BE2C (cell line): ENCODE measurements around the gene ADCY10.
"Not testable (repeated sequence)": the region's sequence is repeated elsewhere in the genome, so short reads cannot be mapped to it uniquely, and the experiment has no call there.

ENCODE experiments used
- DNase-seq: peaks from one replicate; pipeline ENCODE4 v3.0.0-alpha.2; 2020
- H3K27me3 ChIP-seq: fragments of 250-450 bp; sonication (Bioruptor Pico); 2 replicates; pipeline ENCODE4 v1.5.1; 2020; ENCODE audit warnings: mild to moderate bottlenecking
- H3K36me3 ChIP-seq: fragments of 250-450 bp; sonication (Bioruptor Pico); 2 replicates; pipeline ENCODE4 v1.5.1; 2020; ENCODE audit warnings: mild to moderate bottlenecking
- H3K4me1 ChIP-seq: fragments of 250-450 bp; sonication (Bioruptor Pico); 2 replicates; pipeline ENCODE4 v1.5.1; 2020
- H3K4me3 ChIP-seq: 2 replicates; pipeline ENCODE4 v1.5.1; 2011; ENCODE audit warnings: low read depth, low read length
- H3K9me3 ChIP-seq: fragments of 250-450 bp; sonication (Bioruptor Pico); 2 replicates; pipeline ENCODE4 v1.5.1; 2020
- TF ChIP-seq, protein P1 (sequence below): IDR thresholded peaks from 2 replicates; pipeline ENCODE4 v1.5.1; 2012; ENCODE audit warnings: mild to moderate bottlenecking, low read depth, low read length

The ADCY10 gene

GRCh38 chr1:167904652-167905130 is 9.2 kb downstream of the ADCY10 start:
- no peaks in the 10 kb centered on the region for H3K4me1 ChIP-seq
- H3K4me3 ChIP-seq, result no peak overlapping the region
- DNase-seq, result no peak
- TF ChIP-seq, protein P1, sequence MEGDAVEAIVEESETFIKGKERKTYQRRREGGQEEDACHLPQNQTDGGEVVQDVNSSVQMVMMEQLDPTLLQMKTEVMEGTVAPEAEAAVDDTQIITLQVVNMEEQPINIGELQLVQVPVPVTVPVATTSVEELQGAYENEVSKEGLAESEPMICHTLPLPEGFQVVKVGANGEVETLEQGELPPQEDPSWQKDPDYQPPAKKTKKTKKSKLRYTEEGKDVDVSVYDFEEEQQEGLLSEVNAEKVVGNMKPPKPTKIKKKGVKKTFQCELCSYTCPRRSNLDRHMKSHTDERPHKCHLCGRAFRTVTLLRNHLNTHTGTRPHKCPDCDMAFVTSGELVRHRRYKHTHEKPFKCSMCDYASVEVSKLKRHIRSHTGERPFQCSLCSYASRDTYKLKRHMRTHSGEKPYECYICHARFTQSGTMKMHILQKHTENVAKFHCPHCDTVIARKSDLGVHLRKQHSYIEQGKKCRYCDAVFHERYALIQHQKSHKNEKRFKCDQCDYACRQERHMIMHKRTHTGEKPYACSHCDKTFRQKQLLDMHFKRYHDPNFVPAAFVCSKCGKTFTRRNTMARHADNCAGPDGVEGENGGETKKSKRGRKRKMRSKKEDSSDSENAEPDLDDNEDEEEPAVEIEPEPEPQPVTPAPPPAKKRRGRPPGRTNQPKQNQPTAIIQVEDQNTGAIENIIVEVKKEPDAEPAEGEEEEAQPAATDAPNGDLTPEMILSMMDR, result no peak
- no peaks in the 10 kb centered on the region for H3K9me3 ChIP-seq
- no peaks in the 10 kb centered on the region for H3K27me3 ChIP-seq
- no peaks in the 10 kb centered on the region for H3K36me3 ChIP-seq

DNA sequence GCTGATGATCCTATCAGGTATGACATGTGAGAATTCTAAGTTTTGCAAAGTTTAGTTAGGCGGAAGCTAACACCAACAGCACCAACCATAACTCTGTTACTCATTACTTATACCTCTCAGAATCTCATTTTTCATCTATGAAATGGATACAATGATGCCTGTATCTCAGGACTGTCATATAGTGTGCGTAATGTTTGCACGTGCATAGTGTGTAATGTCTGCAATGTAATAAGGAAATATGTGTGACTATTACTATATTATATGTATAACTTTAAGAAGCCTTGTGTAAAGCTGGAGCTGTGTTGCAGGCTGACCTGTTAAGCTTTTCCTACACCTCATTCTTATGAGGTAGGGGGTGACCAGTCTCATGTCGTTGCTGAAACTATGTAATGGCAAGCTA is 13.0 kb downstream of the ADCY10 start:
- Histone ChIP-seq H3K4me1 (no peaks in the 10 kb centered on the region), H3K4me3 (no peak overlapping the region), H3K27me3 (no peaks in the 10 kb centered on the region), H3K36me3 (no peaks in the 10 kb centered on the region), H3K9me3 (no peaks in the 10 kb centered on the region)
- TF ChIP-seq, protein P1, result no peak
- no peak for DNase-seq

DNA sequence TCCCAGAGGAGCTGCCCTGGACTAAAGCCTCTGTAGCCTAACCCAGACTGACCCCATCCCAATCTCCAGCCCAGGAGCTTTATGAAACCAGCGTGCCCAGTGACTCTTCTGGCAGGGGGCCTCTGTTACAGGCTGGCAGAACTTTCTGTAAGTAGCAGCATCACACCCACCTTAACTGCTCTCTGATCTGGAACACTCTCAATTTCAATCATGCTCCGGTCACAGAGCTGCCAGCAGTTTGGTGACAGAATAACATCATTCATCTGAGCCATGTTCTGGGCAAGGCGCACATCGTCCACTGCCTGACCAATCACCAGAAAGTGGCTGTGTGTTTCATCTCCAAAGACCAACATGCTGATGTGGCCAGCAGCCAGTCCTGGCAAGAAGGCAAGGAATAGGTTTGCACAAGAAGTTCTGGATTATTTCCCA is 14.7 kb downstream of the ADCY10 start:
- no peaks in the 10 kb centered on the region for H3K36me3 ChIP-seq
- no peak for DNase-seq
- H3K4me1 ChIP-seq, result no peaks in the 10 kb centered on the region
- no peaks in the 10 kb centered on the region for H3K9me3 ChIP-seq
- H3K27me3 ChIP-seq, result no peaks in the 10 kb centered on the region
- H3K4me3 ChIP-seq, result no peak overlapping the region
- TF ChIP-seq, protein P1, result no peak

DNA sequence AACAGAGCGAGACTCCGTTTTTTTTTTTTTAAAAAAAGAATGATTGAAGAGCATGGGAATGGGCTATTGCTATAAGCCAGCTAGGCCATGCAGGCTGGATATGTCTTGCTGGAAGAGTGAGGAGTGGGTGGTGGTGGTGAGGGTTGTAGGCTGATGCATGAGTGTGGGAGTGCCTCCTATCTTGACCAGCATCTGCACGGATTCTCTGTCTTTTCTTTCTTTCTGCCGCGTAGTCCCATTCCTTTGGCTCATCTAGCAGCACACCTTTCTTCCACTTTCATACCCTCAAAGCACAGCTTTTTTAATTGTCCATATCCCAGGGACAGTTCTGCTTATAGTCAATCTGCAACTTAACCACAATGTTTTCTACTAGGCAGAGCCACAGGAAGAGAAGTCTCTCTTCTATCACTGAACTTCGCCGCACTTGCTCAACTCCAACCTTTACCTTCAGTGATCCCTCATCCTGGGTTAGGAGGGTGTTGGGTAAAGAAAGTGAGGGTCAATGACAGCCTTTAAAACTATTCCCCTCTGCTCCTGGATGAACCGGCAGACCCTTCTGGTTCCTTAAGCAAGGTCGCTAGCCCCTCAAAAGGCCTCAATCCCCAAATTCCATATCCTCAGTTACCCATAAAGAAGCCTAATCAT is 15.2 kb downstream of the ADCY10 start:
- TF ChIP-seq, protein P1, result no peak
- no peaks in the 10 kb centered on the region for H3K9me3 ChIP-seq

DNA sequence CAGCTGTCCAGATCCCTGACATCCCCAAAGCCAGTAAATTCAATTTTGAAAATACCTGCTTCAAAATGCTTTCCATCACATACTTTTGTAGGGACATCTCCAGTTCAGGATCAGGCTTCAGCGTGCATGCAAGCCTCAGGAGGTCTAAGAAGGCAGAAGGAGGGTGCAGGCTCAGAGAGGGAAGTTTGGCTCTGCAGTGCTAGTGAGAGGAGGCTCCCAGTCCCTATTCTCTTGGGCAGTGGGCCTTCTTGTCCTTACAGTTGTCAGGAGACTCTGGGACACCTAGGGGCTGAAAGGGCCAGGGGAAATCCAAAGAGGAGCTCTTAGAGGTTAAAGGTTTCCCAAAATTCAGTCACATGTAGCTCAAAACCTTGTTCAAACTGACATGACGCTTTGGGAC is 20.1 kb downstream of the ADCY10 start:
- H3K9me3 ChIP-seq, result no peaks in the 10 kb centered on the region
- TF ChIP-seq, protein P1, result no peak
- H3K4me3 ChIP-seq, result no peak overlapping the region
- DNase-seq, result no peak
- H3K4me1 ChIP-seq, result no peaks in the 10 kb centered on the region
- no peaks in the 10 kb centered on the region for H3K36me3 ChIP-seq
- no peaks in the 10 kb centered on the region for H3K27me3 ChIP-seq

More for the DNA sequence above, 15.2 kb downstream of the ADCY10 start:
- Histone ChIP-seq H3K36me3 (no peaks in the 10 kb centered on the region), H3K4me1 (no peaks in the 10 kb centered on the region), H3K27me3 (no peaks in the 10 kb centered on the region), H3K4me3 (no peak overlapping the region)
- DNase-seq, result no peak

- TF ChIP-seq, protein P1, result no peak
- no peaks in the 10 kb centered on the region for H3K4me1 ChIP-seq
- no peaks in the 10 kb centered on the region for H3K36me3 ChIP-seq
- H3K27me3 ChIP-seq, result no peaks in the 10 kb centered on the region
- no peak for DNase-seq
- no peak overlapping the region for H3K4me3 ChIP-seq
- no peaks in the 10 kb centered on the region for H3K9me3 ChIP-seq
Observed at GRCh38 chr1:167890400-167890799, 23.5 kb downstream of the ADCY10 start.

- DNase-seq, H3K9me3 ChIP-seq, H3K36me3 ChIP-seq, H3K4me3 ChIP-seq, H3K27me3 ChIP-seq, H3K4me1 ChIP-seq: not testable (repeated sequence)
Observed at GRCh38 chr1:167887187-167887586, 26.7 kb downstream of the ADCY10 start.
